CD4-positive, alpha-beta T cell (primary cell): ENCODE data around the gene MSLN. TPM values are rescaled to one million over a fixed set of nuclear protein-coding genes. Genes with fewer than 3 reads are reported as not detected.

Experiments used
- ATAC-seq: fragments of 200-7000 bp; cut with Tn5 transposase; one replicate; pipeline ENCODE4 v1.10.0; 2022; ENCODE audit warnings: mild to moderate bottlenecking; ENCODE audit not compliant: poor library complexity
- CTCF ChIA-PET: fragments of 350-600 bp; sonication (Branson Sonifier 250); formaldehyde crosslinking; loops from one replicate; lab custom pipeline; 2021; ENCODE audit warnings: antibody characterized with exemption, inconsistent platforms; lab: Charles Lee
- POLR2A ChIA-PET: fragments of 350-600 bp; sonication (Branson Sonifier 250); formaldehyde crosslinking; loops from one replicate; lab custom pipeline; 2021; ENCODE audit warnings: antibody characterized with exemption, inconsistent platforms; lab: Charles Lee
- DNase-seq, 14 experiments: peaks; one replicate each; pipeline ENCODE4 v3.0.0-alpha.2; 2013 to 2020; ENCODE audit warnings: mixed read lengths in 2 of 14
- H3K27ac ChIP-seq, 2 donors: one replicate each; pipeline versions ENCODE4 v1.5.1 to v1.7.0; 2013; ENCODE audit warnings: low read length in 2 of 2, low read depth in 1 of 2, mild to moderate bottlenecking in 1 of 2
- H3K27me3 ChIP-seq, 2 experiments: 1 replicate in 1 of 2; 2 replicates in 1 of 2; pipeline versions ENCODE4 v1.6.1 to v1.7.0; 2013; ENCODE audit warnings: low read length in 2 of 2, control low read depth in 1 of 2, mild to moderate bottlenecking in 1 of 2, moderate library complexity in 1 of 2; ENCODE audit not compliant: insufficient read depth in 2 of 2, control insufficient read depth in 1 of 2
- H3K36me3 ChIP-seq: one replicate; pipeline ENCODE4 v1.6.1; 2013; ENCODE audit warnings: low read length, control low read depth; ENCODE audit not compliant: insufficient read depth
- H3K4me1 ChIP-seq: one replicate; pipeline ENCODE4 v1.6.1; 2013; ENCODE audit warnings: low read length, control low read depth; ENCODE audit not compliant: insufficient read depth
- H3K4me3 ChIP-seq: one replicate; pipeline ENCODE4 v1.5.1; 2013; ENCODE audit warnings: mild to moderate bottlenecking, low read length, moderate library complexity
- H3K9me3 ChIP-seq, 2 experiments: 1 replicate in 1 of 2; 2 replicates in 1 of 2; pipeline versions ENCODE4 v1.6.1 to v1.7.0; 2013; ENCODE audit warnings: low read length in 2 of 2, mild to moderate bottlenecking in 2 of 2, control low read depth in 1 of 2, moderate library complexity in 1 of 2; ENCODE audit not compliant: control insufficient read depth in 1 of 2, insufficient read depth in 1 of 2
- H3K27ac Mint-ChIP-seq: one replicate; pipeline ENCODE4 v1.8.0; 2020; ENCODE audit warnings: mixed read lengths
- H3K27me3 Mint-ChIP-seq: one replicate; pipeline ENCODE4 v1.8.0; 2021; ENCODE audit warnings: mixed read lengths
- H3K36me3 Mint-ChIP-seq: one replicate; pipeline ENCODE4 v1.8.0; 2021; ENCODE audit warnings: low read depth, mixed read lengths
- H3K4me1 Mint-ChIP-seq: one replicate; pipeline ENCODE4 v1.8.0; 2021; ENCODE audit warnings: low read depth, mixed read lengths
- H3K4me3 Mint-ChIP-seq: one replicate; pipeline ENCODE4 v1.8.0; 2020; ENCODE audit warnings: mild to moderate bottlenecking, mixed read lengths
- H3K9me3 Mint-ChIP-seq: one replicate; pipeline ENCODE4 v1.8.0; 2020; ENCODE audit warnings: mixed read lengths
- CTCF ChIP-seq: fragments of 200-600 bp; IDR thresholded peaks from one replicate; pipeline ENCODE4 v1.8.0; 2022; ENCODE audit warnings: antibody characterized with exemption, mild to moderate bottlenecking
- intact Hi-C, 2 experiments: fragments of 100-400 bp; cut with DNase I in 1 of 2; cut with micrococcal nuclease in 1 of 2; formaldehyde crosslinking; loops; one replicate each; pipeline versions ENCODE4 v1.15.1 to v1.9.0; 2023 to 2025; cut with DNase I, micrococcal nuclease
- total RNA-seq, 174 experiments: library from RNA in 2 of 174; stranded (reverse) in 2 of 174; gene quantifications; one replicate each; pipeline ENCODE4 v1.2.3 and lab custom pipeline; 2021 to 2026

Gene MSLN
- total RNA-seq, 2 experiments from 2014 or later = not detected

DNA sequence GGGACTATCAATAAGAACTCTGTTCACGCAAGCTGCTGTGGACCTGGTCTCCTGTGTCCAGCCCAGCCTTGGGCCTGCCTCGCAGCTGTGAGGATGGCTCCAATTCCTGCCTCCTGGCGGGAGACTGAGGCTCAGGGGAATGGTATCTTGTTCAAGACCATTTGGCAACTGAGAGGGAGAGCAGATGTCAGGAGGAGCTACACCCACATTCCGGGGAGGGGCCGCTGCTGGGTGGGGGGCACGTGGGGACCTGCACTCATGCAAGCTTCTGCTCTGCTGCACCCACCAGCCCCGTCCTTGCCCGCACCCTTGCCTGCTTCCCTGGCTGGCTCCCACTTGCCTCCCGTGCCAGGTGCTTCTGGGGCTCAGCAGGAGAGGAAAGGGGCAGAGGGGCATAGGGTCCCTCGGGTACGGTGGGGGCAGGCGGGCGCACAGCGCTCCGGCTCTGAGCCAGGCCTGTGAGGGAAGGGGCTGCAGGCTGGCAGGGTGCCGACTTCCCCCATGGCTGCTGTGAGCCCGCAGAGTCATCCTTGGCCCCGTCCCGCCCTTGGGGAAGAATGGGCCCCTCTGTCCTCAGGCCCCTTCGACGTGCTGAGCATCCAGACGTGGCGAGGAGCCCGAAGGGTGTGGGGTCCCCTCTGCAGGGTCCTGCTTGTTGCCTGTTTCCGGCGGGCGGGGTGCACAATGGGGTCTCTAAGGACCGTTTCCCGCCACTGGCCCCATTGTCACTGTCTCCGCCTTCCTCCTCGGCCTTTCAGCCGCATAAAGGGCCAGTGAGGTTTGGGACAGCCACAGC lies 42.9 kb upstream of the MSLN start:
- Histone ChIP-seq H3K9me3 (peaks cover 0 to 16% of the 10 kb centered on the region in 2 experiments), H3K27me3 (peaks cover 7 to 14% of the 10 kb centered on the region in 2 experiments), H3K36me3 (no peaks in the 10 kb centered on the region), H3K4me3 (no peak overlapping the region), H3K4me1 (peaks cover 49% of the 10 kb centered on the region), H3K27ac (no peak overlapping the region)
- TF ChIP-seq CTCF = no peak
- Mint-ChIP-seq H3K4me1 (peaks cover 23% of the 10 kb centered on the region), H3K27ac (no peak overlapping the region), H3K9me3 (no peaks in the 10 kb centered on the region), H3K4me3 (no peak overlapping the region), H3K36me3 (no peaks in the 10 kb centered on the region), H3K27me3 (peaks cover 12% of the 10 kb centered on the region)
- ATAC-seq (no peak), DNase-seq (no peak)
- intact Hi-C loops = no loop called here
- POLR2A ChIA-PET = interaction anchor here (1.2 to 4.5 kb wide), 3 partner anchors 9 to 37 kb away, joined by 4 to 30 read pairs (median 22); partner anchors contain the start of genes CCDC78, HAGHL and STUB1
- CTCF ChIA-PET = no interaction called here

DNA sequence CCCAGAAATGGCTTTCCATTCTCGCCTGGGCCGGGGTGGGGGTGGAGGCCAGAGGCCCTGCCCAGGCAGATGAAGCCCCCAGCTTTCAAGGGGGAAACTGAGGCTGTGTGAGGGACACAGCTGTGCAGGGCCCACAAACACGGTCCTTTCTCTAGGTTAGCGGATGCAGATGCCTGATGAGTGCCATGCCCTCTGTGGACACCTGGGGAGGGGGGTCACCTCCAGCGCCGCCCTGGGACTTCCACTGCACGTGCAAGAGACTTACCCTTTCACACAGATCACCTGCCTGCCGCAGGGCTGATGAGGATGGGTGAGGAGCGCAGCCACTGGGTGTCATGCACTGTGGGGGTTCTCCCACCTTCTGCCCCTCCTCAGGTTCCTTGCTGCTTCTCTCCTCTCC lies 42.1 kb upstream of the MSLN start:
- no peak for TF ChIP-seq CTCF
- H3K36me3 ChIP-seq = no peaks in the 10 kb centered on the region
- ChIA-PET POLR2A (interaction anchor here (1.4 kb wide), 1 partner anchor 10 kb away, joined by 6 read pairs; no protein-coding TSS in a partner anchor), CTCF (no interaction called here)
- H3K27ac ChIP-seq = no peak overlapping the region
- intact Hi-C loops = no loop called here
- Mint-ChIP-seq H3K36me3 (no peaks in the 10 kb centered on the region), H3K9me3 (no peaks in the 10 kb centered on the region), H3K27me3 (peaks cover 8% of the 10 kb centered on the region), H3K4me3 (no peak overlapping the region), H3K4me1 (peaks cover 21% of the 10 kb centered on the region), H3K27ac (no peak overlapping the region)
- peaks cover 51% of the 10 kb centered on the region for H3K4me1 ChIP-seq
- no peak overlapping the region for H3K4me3 ChIP-seq
- H3K9me3 ChIP-seq = peaks cover 0 to 16% of the 10 kb centered on the region in 2 experiments
- DNase-seq = no peak
- H3K27me3 ChIP-seq = peaks cover 7 to 14% of the 10 kb centered on the region in 2 experiments
- ATAC-seq = no peak

DNA sequence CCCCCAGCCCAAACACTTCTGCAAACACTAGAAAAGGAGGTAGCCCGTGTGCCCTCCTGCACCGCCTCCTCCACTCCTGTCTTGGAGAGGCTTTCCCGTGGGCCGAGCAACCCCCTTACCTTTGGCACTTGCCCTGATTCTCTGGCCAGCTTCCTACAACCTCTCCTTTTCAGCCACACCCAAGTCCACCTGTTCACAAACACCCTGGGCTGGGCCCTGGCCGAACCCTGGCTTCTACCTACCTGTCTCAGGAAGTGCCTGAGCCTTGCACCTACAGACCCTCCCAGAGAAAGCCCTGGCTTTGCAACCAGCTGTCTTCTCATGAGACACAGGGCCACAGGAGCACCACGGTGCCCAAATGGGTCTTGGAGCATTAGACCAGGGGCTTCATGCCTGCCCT lies 41.6 kb upstream of the MSLN start:
- H3K4me1 Mint-ChIP-seq = peaks cover 21% of the 10 kb centered on the region
- intact Hi-C loops = no loop called here
- peak overlapping the region; percentile 73 for H3K4me3 Mint-ChIP-seq
- no peaks in the 10 kb centered on the region for H3K36me3 Mint-ChIP-seq
- peaks cover 4% of the 10 kb centered on the region for H3K27me3 Mint-ChIP-seq
- H3K9me3 Mint-ChIP-seq = no peaks in the 10 kb centered on the region
- POLR2A ChIA-PET = interaction anchor here (1.4 kb wide), 1 partner anchor 9 kb away, joined by 6 read pairs; no protein-coding TSS in a partner anchor
- H3K9me3 ChIP-seq = peaks cover 0 to 16% of the 10 kb centered on the region in 2 experiments
- no peak for TF ChIP-seq CTCF
- H3K27ac Mint-ChIP-seq = peak overlapping the region; percentile 52
- H3K4me1 ChIP-seq = peaks cover 54% of the 10 kb centered on the region
- no peaks in the 10 kb centered on the region for H3K36me3 ChIP-seq
- H3K27ac ChIP-seq = no peak overlapping the region
- peaks cover 7 to 11% of the 10 kb centered on the region in 2 experiments for H3K27me3 ChIP-seq
- ATAC-seq (no peak), DNase-seq (no peak)
- H3K4me3 ChIP-seq = no peak overlapping the region
- CTCF ChIA-PET = interaction anchor here (2.3 kb wide), 1 partner anchor 22 kb away, joined by 9 read pairs; the partner anchor contains the start of gene CIAO3
